HEK293 (cell line): ENCODE results near the gene TMEM164.

Experiments used
- CTCF ChIA-PET: fragments of 350-600 bp; formaldehyde crosslinking; extraction: SDS; loops from one replicate; lab custom pipeline; 2021; ENCODE audit warnings: antibody characterized with exemption; lab: Yijun Ruan, JAX
- POLR2A ChIA-PET: fragments of 300-600 bp; formaldehyde crosslinking; extraction: SDS; loops from one replicate; lab custom pipeline; 2020; ENCODE audit warnings: antibody characterized with exemption, inconsistent platforms; lab: Yijun Ruan, JAX
- H3K27ac ChIP-seq: fragments of 200-500 bp; sonication (Bioruptor generic); 2 replicates; pipeline ENCODE4 v1.5.1; 2014; ENCODE audit warnings: low read depth, low read length, control low read depth, inconsistent platforms; ENCODE audit errors: extremely low read depth
- H3K36me3 ChIP-seq, 2 experiments: fragments of 200-500 bp in 1 of 2; sonication (Bioruptor generic) in 1 of 2; 1 replicate in 1 of 2; 2 replicates in 1 of 2; pipeline ENCODE4 v1.5.1; 2014 to 2017; ENCODE audit warnings: inconsistent platforms in 2 of 2, low read length in 2 of 2; ENCODE audit not compliant: control insufficient read depth in 2 of 2, insufficient read depth in 1 of 2
- H3K4me1 ChIP-seq: fragments of 200-500 bp; sonication (Bioruptor generic); 2 replicates; pipeline ENCODE4 v1.5.1; 2014; ENCODE audit warnings: mild to moderate bottlenecking, low read length, inconsistent platforms; ENCODE audit not compliant: control insufficient read depth, insufficient read depth
- H3K4me3 ChIP-seq: 2 replicates; pipeline ENCODE4 v1.5.1; 2011; ENCODE audit warnings: low read depth, mild to moderate bottlenecking, control low read depth, low read length, moderate library complexity
- H3K9me3 ChIP-seq: fragments of 200-500 bp; sonication (Bioruptor generic); 2 replicates; pipeline ENCODE4 v1.5.1; 2014; ENCODE audit warnings: low read depth, low read length, inconsistent platforms; ENCODE audit not compliant: control insufficient read depth, insufficient read depth
- GLI4 ChIP-seq: fragments of 450-650 bp; formaldehyde crosslinking; IDR thresholded peaks from 2 replicates; pipeline ENCODE4 v1.5.1; 2016; ENCODE audit warnings: missing biosample characterization, missing genetic modification characterization
- MEIS1 ChIP-seq: sonication (generic); formaldehyde crosslinking; IDR thresholded peaks from 2 replicates; pipeline ENCODE4 v1.8.1; 2022; ENCODE audit warnings: missing genetic modification reagents, mild to moderate bottlenecking, borderline replicate concordance
- MZF1 ChIP-seq: fragments of 450-650 bp; formaldehyde crosslinking; IDR thresholded peaks from 2 replicates; pipeline ENCODE4 v1.5.1; 2017; ENCODE audit warnings: missing biosample characterization, missing genetic modification characterization, borderline replicate concordance
- OVOL3 ChIP-seq: fragments of 450-650 bp; formaldehyde crosslinking; IDR thresholded peaks from 2 replicates; pipeline ENCODE4 v1.5.1; 2016; ENCODE audit warnings: missing biosample characterization, missing genetic modification characterization
- SCRT2 ChIP-seq: fragments of 450-650 bp; formaldehyde crosslinking; IDR thresholded peaks from 2 replicates; pipeline ENCODE4 v1.5.1; 2016; ENCODE audit warnings: missing biosample characterization, missing genetic modification characterization
- ZFP69B ChIP-seq: fragments of 450-650 bp; formaldehyde crosslinking; IDR thresholded peaks from 2 replicates; pipeline ENCODE4 v1.5.1; 2016; ENCODE audit warnings: missing biosample characterization, missing genetic modification characterization
- ZNF140 ChIP-seq: fragments of 450-650 bp; formaldehyde crosslinking; IDR thresholded peaks from 2 replicates; pipeline ENCODE4 v1.5.1; 2016; ENCODE audit warnings: missing biosample characterization, missing genetic modification characterization
- ZNF248 ChIP-seq: fragments of 450-650 bp; formaldehyde crosslinking; IDR thresholded peaks from 2 replicates; pipeline ENCODE4 v1.5.1; 2017; ENCODE audit warnings: missing biosample characterization, missing genetic modification characterization
- ZNF266 ChIP-seq: fragments of 450-650 bp; formaldehyde crosslinking; IDR thresholded peaks from 2 replicates; pipeline ENCODE4 v1.5.1; 2016; ENCODE audit warnings: missing biosample characterization, missing genetic modification characterization, low read depth
- ZNF292 ChIP-seq: fragments of 450-650 bp; formaldehyde crosslinking; IDR thresholded peaks from 2 replicates; pipeline ENCODE4 v1.5.1; 2016; ENCODE audit warnings: low read depth, missing biosample characterization, missing genetic modification characterization, borderline replicate concordance
- ZNF341 ChIP-seq: fragments of 450-650 bp; formaldehyde crosslinking; IDR thresholded peaks from 2 replicates; pipeline ENCODE4; 2016; ENCODE audit warnings: low read depth, missing biosample characterization, missing genetic modification characterization
- ZNF394 ChIP-seq: fragments of 450-650 bp; formaldehyde crosslinking; IDR thresholded peaks from 2 replicates; pipeline ENCODE4 v1.5.1; 2016; ENCODE audit warnings: missing biosample characterization, missing genetic modification characterization, mild to moderate bottlenecking, moderate library complexity, borderline replicate concordance
- ZNF621 ChIP-seq: fragments of 450-650 bp; formaldehyde crosslinking; IDR thresholded peaks from 2 replicates; pipeline ENCODE4 v1.5.1; 2017; ENCODE audit warnings: missing biosample characterization, missing genetic modification characterization
- ZNF791 ChIP-seq: fragments of 450-650 bp; formaldehyde crosslinking; IDR thresholded peaks from 2 replicates; pipeline ENCODE4 v1.5.1; 2016; ENCODE audit warnings: missing biosample characterization, missing genetic modification characterization
- TF ChIP-seq, protein P1 (sequence below): fragments of 450-650 bp; formaldehyde crosslinking; IDR thresholded peaks from 2 replicates; pipeline ENCODE4 v1.5.1; 2016; ENCODE audit warnings: missing biosample characterization, missing genetic modification characterization, borderline replicate concordance
- TF ChIP-seq, protein P2 (sequence below): fragments of 450-650 bp; formaldehyde crosslinking; IDR thresholded peaks from 2 replicates; pipeline ENCODE4 v1.5.1; 2016; ENCODE audit warnings: missing biosample characterization, missing genetic modification characterization
- TF ChIP-seq, protein P3 (sequence below): fragments of 450-650 bp; IDR thresholded peaks from 2 replicates; pipeline ENCODE4 v1.5.1; 2018; ENCODE audit warnings: missing biosample characterization, missing genetic modification characterization
- TF ChIP-seq, protein P4 (sequence below): fragments of 450-650 bp; formaldehyde crosslinking; IDR thresholded peaks from 2 replicates; pipeline ENCODE4 v1.5.1; 2016; ENCODE audit warnings: missing biosample characterization, missing genetic modification characterization
- TF ChIP-seq, protein P5 (sequence below): fragments of 450-650 bp; formaldehyde crosslinking; IDR thresholded peaks from 2 replicates; pipeline ENCODE4 v1.5.1; 2017; ENCODE audit warnings: missing biosample characterization, missing genetic modification characterization

Gene TMEM164

DNA sequence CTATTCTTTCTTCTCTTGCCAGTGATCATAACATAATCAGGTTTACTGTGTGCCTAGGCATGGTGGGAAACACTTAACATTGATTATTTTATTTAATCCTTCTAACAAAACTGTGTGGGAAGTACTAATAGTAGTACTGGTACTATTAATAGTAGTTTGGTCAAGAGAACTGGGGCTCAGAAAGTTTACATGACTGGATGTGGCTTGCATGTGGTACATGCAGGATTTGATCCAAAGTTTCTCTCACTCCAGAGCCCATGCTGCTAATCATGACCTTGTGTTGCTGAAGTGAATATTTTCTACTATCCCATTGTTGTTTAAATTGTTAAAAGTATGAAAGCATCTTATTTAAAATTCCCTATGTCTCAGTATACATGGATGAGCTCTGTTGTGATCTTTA, 78.4 kb downstream of the TMEM164 start (continued):
- TF ChIP-seq MZF1: no peak
- TF ChIP-seq ZNF341 (tag by site-specific recombination): no peak
- TF ChIP-seq ZNF292: no peak

DNA sequence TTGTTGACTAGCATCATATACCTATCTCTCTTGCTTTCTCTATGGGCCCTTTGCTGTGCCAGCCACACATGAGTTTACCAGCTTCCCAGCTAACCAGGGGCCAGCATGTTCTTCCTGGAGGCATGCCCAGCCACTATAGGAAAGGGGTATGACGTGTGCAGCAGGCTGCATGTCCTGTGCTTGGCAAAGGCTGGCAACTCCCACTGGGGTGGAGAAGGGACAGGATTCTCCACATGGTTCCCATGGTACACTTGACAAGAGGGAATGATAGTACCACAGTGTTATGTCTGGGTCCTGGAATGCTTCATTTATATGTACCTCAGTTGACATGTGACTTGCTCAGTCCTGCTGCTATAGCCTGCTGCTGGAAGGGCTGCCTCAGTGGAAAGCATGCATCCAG, 78.8 kb downstream of the TMEM164 start:
- Histone ChIP-seq H3K4me3 (no peak overlapping the region), H3K9me3 (no peaks in the 10 kb centered on the region), H3K36me3 (no peaks in the 10 kb centered on the region), H3K4me1 (no peaks in the 10 kb centered on the region), H3K27ac (no peak overlapping the region)
- TF ChIP-seq ZFP69B (no peak), ZNF621 (tag by site-specific recombination) (no peak), SCRT2 (tag by site-specific recombination) (no peak), ZNF394 (tag by site-specific recombination) (no peak), ZNF266 (no peak), OVOL3 (no peak), ZNF791 (tag by site-specific recombination) (no peak), GLI4 (tag by site-specific recombination) (no peak), ZNF248 (no peak), ZNF140 (no peak)
- TF ChIP-seq, protein P1, sequence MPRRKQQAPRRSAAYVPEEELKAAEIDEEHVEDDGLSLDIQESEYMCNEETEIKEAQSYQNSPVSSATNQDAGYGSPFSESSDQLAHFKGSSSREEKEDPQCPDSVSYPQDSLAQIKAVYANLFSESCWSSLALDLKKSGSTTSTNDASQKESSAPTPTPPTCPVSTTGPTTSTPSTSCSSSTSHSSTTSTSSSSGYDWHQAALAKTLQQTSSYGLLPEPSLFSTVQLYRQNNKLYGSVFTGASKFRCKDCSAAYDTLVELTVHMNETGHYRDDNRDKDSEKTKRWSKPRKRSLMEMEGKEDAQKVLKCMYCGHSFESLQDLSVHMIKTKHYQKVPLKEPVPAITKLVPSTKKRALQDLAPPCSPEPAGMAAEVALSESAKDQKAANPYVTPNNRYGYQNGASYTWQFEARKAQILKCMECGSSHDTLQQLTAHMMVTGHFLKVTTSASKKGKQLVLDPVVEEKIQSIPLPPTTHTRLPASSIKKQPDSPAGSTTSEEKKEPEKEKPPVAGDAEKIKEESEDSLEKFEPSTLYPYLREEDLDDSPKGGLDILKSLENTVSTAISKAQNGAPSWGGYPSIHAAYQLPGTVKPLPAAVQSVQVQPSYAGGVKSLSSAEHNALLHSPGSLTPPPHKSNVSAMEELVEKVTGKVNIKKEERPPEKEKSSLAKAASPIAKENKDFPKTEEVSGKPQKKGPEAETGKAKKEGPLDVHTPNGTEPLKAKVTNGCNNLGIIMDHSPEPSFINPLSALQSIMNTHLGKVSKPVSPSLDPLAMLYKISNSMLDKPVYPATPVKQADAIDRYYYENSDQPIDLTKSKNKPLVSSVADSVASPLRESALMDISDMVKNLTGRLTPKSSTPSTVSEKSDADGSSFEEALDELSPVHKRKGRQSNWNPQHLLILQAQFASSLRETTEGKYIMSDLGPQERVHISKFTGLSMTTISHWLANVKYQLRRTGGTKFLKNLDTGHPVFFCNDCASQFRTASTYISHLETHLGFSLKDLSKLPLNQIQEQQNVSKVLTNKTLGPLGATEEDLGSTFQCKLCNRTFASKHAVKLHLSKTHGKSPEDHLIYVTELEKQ (tag by site-specific recombination): no peak
- TF ChIP-seq, protein P2, sequence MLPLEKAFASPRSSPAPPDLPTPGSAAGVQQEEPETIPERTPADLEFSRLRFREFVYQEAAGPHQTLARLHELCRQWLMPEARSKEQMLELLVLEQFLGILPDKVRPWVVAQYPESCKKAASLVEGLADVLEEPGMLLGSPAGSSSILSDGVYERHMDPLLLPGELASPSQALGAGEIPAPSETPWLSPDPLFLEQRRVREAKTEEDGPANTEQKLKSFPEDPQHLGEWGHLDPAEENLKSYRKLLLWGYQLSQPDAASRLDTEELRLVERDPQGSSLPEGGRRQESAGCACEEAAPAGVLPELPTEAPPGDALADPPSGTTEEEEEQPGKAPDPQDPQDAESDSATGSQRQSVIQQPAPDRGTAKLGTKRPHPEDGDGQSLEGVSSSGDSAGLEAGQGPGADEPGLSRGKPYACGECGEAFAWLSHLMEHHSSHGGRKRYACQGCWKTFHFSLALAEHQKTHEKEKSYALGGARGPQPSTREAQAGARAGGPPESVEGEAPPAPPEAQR (tag by site-specific recombination): no peak
- TF ChIP-seq, protein P3, sequence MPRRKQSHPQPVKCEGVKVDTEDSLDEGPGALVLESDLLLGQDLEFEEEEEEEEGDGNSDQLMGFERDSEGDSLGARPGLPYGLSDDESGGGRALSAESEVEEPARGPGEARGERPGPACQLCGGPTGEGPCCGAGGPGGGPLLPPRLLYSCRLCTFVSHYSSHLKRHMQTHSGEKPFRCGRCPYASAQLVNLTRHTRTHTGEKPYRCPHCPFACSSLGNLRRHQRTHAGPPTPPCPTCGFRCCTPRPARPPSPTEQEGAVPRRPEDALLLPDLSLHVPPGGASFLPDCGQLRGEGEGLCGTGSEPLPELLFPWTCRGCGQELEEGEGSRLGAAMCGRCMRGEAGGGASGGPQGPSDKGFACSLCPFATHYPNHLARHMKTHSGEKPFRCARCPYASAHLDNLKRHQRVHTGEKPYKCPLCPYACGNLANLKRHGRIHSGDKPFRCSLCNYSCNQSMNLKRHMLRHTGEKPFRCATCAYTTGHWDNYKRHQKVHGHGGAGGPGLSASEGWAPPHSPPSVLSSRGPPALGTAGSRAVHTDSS: no peak
- TF ChIP-seq, protein P4, sequence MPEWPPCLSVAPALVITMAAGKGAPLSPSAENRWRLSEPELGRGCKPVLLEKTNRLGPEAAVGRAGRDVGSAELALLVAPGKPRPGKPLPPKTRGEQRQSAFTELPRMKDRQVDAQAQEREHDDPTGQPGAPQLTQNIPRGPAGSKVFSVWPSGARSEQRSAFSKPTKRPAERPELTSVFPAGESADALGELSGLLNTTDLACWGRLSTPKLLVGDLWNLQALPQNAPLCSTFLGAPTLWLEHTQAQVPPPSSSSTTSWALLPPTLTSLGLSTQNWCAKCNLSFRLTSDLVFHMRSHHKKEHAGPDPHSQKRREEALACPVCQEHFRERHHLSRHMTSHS (tag by site-specific recombination): no peak
- POLR2A ChIA-PET: no interaction called here
- CTCF ChIA-PET: no interaction called here

DNA sequence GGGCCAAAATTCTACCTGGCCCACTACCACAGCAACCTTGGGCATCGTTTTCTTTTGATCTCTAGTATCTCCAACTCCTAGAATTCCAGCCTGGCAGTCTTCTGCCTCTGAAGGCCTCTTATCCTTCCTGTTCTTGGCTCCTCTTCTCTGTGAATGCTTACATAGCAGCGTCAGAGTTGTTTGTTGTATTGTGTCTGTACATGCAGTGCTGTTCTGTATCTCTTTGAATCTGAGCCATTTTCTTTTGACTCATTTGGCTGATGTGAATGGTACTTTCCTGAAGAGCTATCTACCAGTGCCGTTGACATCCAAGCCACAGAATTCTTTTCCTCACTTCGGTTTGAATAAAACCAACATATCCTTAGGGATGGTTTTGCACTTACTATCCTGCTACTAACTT, 79.2 kb downstream of the TMEM164 start:
- ChIA-PET POLR2A (no interaction called here), CTCF (no interaction called here)
- Histone ChIP-seq H3K9me3 (no peaks in the 10 kb centered on the region), H3K36me3 (no peaks in the 10 kb centered on the region), H3K4me3 (no peak overlapping the region), H3K4me1 (no peaks in the 10 kb centered on the region), H3K27ac (no peak overlapping the region)
- TF ChIP-seq, protein P5, sequence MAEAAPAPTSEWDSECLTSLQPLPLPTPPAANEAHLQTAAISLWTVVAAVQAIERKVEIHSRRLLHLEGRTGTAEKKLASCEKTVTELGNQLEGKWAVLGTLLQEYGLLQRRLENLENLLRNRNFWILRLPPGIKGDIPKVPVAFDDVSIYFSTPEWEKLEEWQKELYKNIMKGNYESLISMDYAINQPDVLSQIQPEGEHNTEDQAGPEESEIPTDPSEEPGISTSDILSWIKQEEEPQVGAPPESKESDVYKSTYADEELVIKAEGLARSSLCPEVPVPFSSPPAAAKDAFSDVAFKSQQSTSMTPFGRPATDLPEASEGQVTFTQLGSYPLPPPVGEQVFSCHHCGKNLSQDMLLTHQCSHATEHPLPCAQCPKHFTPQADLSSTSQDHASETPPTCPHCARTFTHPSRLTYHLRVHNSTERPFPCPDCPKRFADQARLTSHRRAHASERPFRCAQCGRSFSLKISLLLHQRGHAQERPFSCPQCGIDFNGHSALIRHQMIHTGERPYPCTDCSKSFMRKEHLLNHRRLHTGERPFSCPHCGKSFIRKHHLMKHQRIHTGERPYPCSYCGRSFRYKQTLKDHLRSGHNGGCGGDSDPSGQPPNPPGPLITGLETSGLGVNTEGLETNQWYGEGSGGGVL (tag by site-specific recombination): no peak
- no peak for TF ChIP-seq MEIS1 (CRISPR knock-in tag)
